Neural cell (in vitro differentiated cells): ENCODE results near the gene USP31. TPM values are rescaled to one million over a fixed set of nuclear protein-coding genes. Genes with fewer than 3 reads are reported as not detected.

Experiments used
- H2AFZ ChIP-seq: fragments of 200-600, 300-800 bp; sonication (generic), shearing (Covaris generic); 2 replicates; pipeline ENCODE4 v1.6.0; 2014; ENCODE audit warnings: low read depth, mild to moderate bottlenecking, antibody characterized with exemption, low read length, moderate library complexity
- H3F3A ChIP-seq: fragments of 200-600 bp; shearing (Covaris generic); 2 replicates; pipeline ENCODE4 v1.6.1; 2016; ENCODE audit warnings: mild to moderate bottlenecking, moderate library complexity, mixed read lengths, antibody characterized with exemption, low read length; ENCODE audit not compliant: insufficient read depth, poor library complexity, severe bottlenecking
- H3K27ac ChIP-seq: fragments of 200-600, 300-800 bp; sonication (generic), shearing (Covaris generic); 2 replicates; pipeline ENCODE4 v1.5.1; 2014; ENCODE audit warnings: mild to moderate bottlenecking, low read length, moderate library complexity
- H3K27me3 ChIP-seq: fragments of 300-800, 200-600 bp; sonication (generic), shearing (Covaris generic); 2 replicates; pipeline ENCODE4 v1.6.0; 2014; ENCODE audit warnings: mild to moderate bottlenecking, low read depth, low read length, moderate library complexity; ENCODE audit not compliant: insufficient read depth
- H3K36me3 ChIP-seq: fragments of 300-800, 200-600 bp; sonication (generic), shearing (Covaris generic); 2 replicates; pipeline ENCODE4 v1.5.1; 2014; ENCODE audit warnings: mild to moderate bottlenecking, antibody characterized with exemption, low read length, moderate library complexity; ENCODE audit not compliant: insufficient read depth
- H3K4me2 ChIP-seq: fragments of 300-800, 200-600 bp; sonication (generic), shearing (Covaris generic); 2 replicates; pipeline ENCODE4 v1.6.0; 2014; ENCODE audit warnings: mild to moderate bottlenecking, low read length
- H3K4me3 ChIP-seq: fragments of 300-800, 200-600 bp; sonication (generic), shearing (Covaris generic); 2 replicates; pipeline ENCODE4 v1.5.1; 2014; ENCODE audit warnings: mild to moderate bottlenecking, low read length, moderate library complexity
- H3K79me2 ChIP-seq: fragments of 200-600 bp; shearing (Covaris generic); replicated peaks from 2 replicates; pipeline ENCODE4 v1.6.0; 2014; ENCODE audit warnings: mild to moderate bottlenecking, low read length, moderate library complexity; ENCODE audit not compliant: insufficient read depth
- H3K9ac ChIP-seq: fragments of 300-800, 200-600 bp; sonication (generic), shearing (Covaris generic); 2 replicates; pipeline ENCODE4 v1.6.1; 2016; ENCODE audit warnings: mild to moderate bottlenecking, low read length, mixed read lengths
- H3K9me2 ChIP-seq: fragments of 200-600 bp; shearing (Covaris generic); 2 replicates; pipeline ENCODE4 v1.6.1; 2016; ENCODE audit warnings: mild to moderate bottlenecking, low read length, mixed read lengths; ENCODE audit not compliant: insufficient read depth
- H3K9me3 ChIP-seq: fragments of 200-600, 300-800 bp; sonication (generic), shearing (Covaris generic); 2 replicates; pipeline ENCODE4 v1.6.1; 2016; ENCODE audit warnings: mild to moderate bottlenecking, mixed run types, low read length, moderate library complexity, mixed read lengths
- H4K20me1 ChIP-seq: fragments of 200-600 bp; shearing (Covaris generic); 2 replicates; pipeline ENCODE4 v1.6.1; 2016; ENCODE audit warnings: mild to moderate bottlenecking, mixed run types; ENCODE audit not compliant: insufficient read depth
- EP300 ChIP-seq: fragments of 450-650 bp; conservative IDR thresholded peaks from 2 replicates; pipeline ENCODE4 v1.6.1; 2014; ENCODE audit warnings: antibody characterized with exemption, mild to moderate bottlenecking, moderate library complexity; ENCODE audit not compliant: poor library complexity, severe bottlenecking
- EZH2 ChIP-seq: fragments of 200-600, 300-800 bp; shearing (Covaris generic), sonication (generic); IDR thresholded peaks from 2 replicates; pipeline ENCODE4 v1.6.1; 2014; ENCODE audit warnings: antibody characterized with exemption, low read length, borderline replicate concordance, mild to moderate bottlenecking; ENCODE audit not compliant: insufficient read depth, poor library complexity, severe bottlenecking
- MXI1 ChIP-seq: fragments of 450-650 bp; conservative IDR thresholded peaks from 2 replicates; pipeline ENCODE4 v1.6.1; 2014; ENCODE audit warnings: antibody characterized with exemption, mild to moderate bottlenecking; ENCODE audit not compliant: poor library complexity, severe bottlenecking
- POLR2AphosphoS5 ChIP-seq: IDR thresholded peaks from 2 replicates; pipeline ENCODE4 v1.6.1; 2012
- RAD21 ChIP-seq: fragments of 450-650 bp; conservative IDR thresholded peaks from 2 replicates; pipeline ENCODE4 v1.6.1; 2014; ENCODE audit warnings: antibody characterized with exemption, mild to moderate bottlenecking, moderate library complexity
- SMC3 ChIP-seq: fragments of 450-650 bp; conservative IDR thresholded peaks from 2 replicates; pipeline ENCODE4 v1.6.1; 2014; ENCODE audit warnings: antibody characterized with exemption, mild to moderate bottlenecking, moderate library complexity; ENCODE audit not compliant: poor library complexity
- TAF1 ChIP-seq: IDR thresholded peaks from 2 replicates; pipeline ENCODE4 v1.6.1; 2012; ENCODE audit warnings: low read depth
- polyA plus RNA-seq: library from polyadenylated mRNA; depleted of rRNA; stranded (reverse); fragments of >200 nt; gene quantifications from 2 replicates; pipeline ENCODE4 v1.2.3, GENCODE V29; 2014
- TF ChIP-seq, protein P1 (sequence below): fragments of 450-650 bp; IDR thresholded peaks from 2 replicates; pipeline ENCODE4 v1.5.1; 2014; ENCODE audit warnings: antibody characterized with exemption, mild to moderate bottlenecking, moderate library complexity; ENCODE audit not compliant: poor library complexity, severe bottlenecking
- TF ChIP-seq, protein P2 (sequence below): IDR thresholded peaks from 2 replicates; pipeline ENCODE4 v1.6.1; 2012; ENCODE audit warnings: borderline replicate concordance

Gene USP31
- polyA plus RNA-seq, 1 donor from 2014 or later, result 5.8 TPM

DNA sequence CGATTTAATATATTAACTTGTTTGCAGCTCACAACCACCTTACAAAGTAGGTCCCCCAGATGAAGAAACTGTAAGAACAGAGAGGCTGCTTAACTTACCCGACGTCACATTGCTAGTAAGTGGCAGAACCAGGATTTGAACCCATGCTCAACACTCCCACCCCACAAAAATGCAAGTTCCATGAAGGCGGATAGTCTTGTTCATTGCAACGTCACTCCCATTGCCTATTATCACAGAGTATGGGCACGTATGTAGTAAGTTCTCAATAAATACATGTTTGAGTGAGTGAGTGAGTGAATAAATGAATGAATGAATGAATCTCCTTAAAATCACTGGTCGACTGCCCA, 1.1 kb downstream of the USP31 start:
- Histone ChIP-seq H3K4me2 (peak overlapping the region; percentile 56), H3K9me2 (no peaks in the 10 kb centered on the region), H3F3A (no peaks in the 10 kb centered on the region), H3K4me3 (peak overlapping the region; percentile 83), H3K9me3 (no peaks in the 10 kb centered on the region), H3K79me2 (peaks cover 23% of the 10 kb centered on the region), H3K9ac (peak overlapping the region; percentile 62), H3K27me3 (no peaks in the 10 kb centered on the region), H2AFZ (no peak overlapping the region), H3K27ac (no peak overlapping the region), H3K36me3 (no peaks in the 10 kb centered on the region), H4K20me1 (no peaks in the 10 kb centered on the region)
- TF ChIP-seq RAD21, result no peak
- no peak for TF ChIP-seq EZH2
- TF ChIP-seq, protein P1, sequence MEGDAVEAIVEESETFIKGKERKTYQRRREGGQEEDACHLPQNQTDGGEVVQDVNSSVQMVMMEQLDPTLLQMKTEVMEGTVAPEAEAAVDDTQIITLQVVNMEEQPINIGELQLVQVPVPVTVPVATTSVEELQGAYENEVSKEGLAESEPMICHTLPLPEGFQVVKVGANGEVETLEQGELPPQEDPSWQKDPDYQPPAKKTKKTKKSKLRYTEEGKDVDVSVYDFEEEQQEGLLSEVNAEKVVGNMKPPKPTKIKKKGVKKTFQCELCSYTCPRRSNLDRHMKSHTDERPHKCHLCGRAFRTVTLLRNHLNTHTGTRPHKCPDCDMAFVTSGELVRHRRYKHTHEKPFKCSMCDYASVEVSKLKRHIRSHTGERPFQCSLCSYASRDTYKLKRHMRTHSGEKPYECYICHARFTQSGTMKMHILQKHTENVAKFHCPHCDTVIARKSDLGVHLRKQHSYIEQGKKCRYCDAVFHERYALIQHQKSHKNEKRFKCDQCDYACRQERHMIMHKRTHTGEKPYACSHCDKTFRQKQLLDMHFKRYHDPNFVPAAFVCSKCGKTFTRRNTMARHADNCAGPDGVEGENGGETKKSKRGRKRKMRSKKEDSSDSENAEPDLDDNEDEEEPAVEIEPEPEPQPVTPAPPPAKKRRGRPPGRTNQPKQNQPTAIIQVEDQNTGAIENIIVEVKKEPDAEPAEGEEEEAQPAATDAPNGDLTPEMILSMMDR, result no peak
- no peak for TF ChIP-seq SMC3
- no peak for TF ChIP-seq TAF1
- TF ChIP-seq, protein P2, sequence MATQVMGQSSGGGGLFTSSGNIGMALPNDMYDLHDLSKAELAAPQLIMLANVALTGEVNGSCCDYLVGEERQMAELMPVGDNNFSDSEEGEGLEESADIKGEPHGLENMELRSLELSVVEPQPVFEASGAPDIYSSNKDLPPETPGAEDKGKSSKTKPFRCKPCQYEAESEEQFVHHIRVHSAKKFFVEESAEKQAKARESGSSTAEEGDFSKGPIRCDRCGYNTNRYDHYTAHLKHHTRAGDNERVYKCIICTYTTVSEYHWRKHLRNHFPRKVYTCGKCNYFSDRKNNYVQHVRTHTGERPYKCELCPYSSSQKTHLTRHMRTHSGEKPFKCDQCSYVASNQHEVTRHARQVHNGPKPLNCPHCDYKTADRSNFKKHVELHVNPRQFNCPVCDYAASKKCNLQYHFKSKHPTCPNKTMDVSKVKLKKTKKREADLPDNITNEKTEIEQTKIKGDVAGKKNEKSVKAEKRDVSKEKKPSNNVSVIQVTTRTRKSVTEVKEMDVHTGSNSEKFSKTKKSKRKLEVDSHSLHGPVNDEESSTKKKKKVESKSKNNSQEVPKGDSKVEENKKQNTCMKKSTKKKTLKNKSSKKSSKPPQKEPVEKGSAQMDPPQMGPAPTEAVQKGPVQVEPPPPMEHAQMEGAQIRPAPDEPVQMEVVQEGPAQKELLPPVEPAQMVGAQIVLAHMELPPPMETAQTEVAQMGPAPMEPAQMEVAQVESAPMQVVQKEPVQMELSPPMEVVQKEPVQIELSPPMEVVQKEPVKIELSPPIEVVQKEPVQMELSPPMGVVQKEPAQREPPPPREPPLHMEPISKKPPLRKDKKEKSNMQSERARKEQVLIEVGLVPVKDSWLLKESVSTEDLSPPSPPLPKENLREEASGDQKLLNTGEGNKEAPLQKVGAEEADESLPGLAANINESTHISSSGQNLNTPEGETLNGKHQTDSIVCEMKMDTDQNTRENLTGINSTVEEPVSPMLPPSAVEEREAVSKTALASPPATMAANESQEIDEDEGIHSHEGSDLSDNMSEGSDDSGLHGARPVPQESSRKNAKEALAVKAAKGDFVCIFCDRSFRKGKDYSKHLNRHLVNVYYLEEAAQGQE, result no peak
- TF ChIP-seq MXI1, result no peak
- no peak for TF ChIP-seq EP300
- no peak for TF ChIP-seq POLR2AphosphoS5

DNA sequence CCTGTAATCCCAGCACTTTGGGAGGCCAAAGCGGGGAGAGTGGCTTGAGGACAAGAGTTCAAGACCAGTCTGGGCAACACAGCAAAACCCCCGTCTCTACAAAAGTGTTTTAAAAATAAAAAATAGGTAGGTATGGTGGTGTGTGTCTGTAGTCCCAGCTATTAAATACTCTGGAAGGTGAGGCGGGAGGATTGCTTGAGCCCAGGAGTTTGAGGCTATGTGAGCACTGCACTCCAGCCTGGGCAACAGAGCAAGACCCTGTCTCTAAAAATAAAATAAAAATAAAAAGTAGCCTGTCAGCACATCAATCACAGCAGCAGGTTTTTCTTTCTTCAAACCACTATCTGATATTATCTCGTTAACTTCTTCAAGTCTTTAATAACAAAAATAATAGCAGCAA, 1.6 kb downstream of the USP31 start:
- TF ChIP-seq, protein P2, result no peak
- TF ChIP-seq RAD21, result no peak
- TF ChIP-seq EP300, result no peak
- no peak for TF ChIP-seq TAF1
- TF ChIP-seq POLR2AphosphoS5, result no peak
- TF ChIP-seq MXI1, result no peak
- TF ChIP-seq SMC3, result no peak
- TF ChIP-seq EZH2, result no peak
- TF ChIP-seq, protein P1, result no peak
- Histone ChIP-seq H3K9ac (no peak overlapping the region), H3K4me2 (peak overlapping the region; percentile 56), H3K79me2 (peaks cover 26% of the 10 kb centered on the region), H4K20me1 (peaks cover 3% of the 10 kb centered on the region), H3K27me3 (no peaks in the 10 kb centered on the region), H2AFZ (no peak overlapping the region), H3K4me3 (peak overlapping the region; percentile 83), H3K36me3 (no peaks in the 10 kb centered on the region), H3F3A (no peaks in the 10 kb centered on the region), H3K27ac (no peak overlapping the region), H3K9me2 (no peaks in the 10 kb centered on the region), H3K9me3 (no peaks in the 10 kb centered on the region)
